CD4-positive, alpha-beta T cell (primary cell): Measurements from ENCODE around the gene NSUN3. TPM values are rescaled to one million over a fixed set of nuclear protein-coding genes. Genes with fewer than 3 reads are reported as not detected.

Source experiments
- ATAC-seq: fragments of 200-7000 bp; cut with Tn5 transposase; one replicate; pipeline ENCODE4 v1.10.0; 2022; ENCODE audit warnings: mild to moderate bottlenecking; ENCODE audit not compliant: poor library complexity
- CTCF ChIA-PET: fragments of 350-600 bp; sonication (Branson Sonifier 250); formaldehyde crosslinking; loops from one replicate; lab custom pipeline; 2021; ENCODE audit warnings: antibody characterized with exemption, inconsistent platforms; lab: Charles Lee
- POLR2A ChIA-PET: fragments of 350-600 bp; sonication (Branson Sonifier 250); formaldehyde crosslinking; loops from one replicate; lab custom pipeline; 2021; ENCODE audit warnings: antibody characterized with exemption, inconsistent platforms; lab: Charles Lee
- DNase-seq, 14 experiments: peaks; one replicate each; pipeline ENCODE4 v3.0.0-alpha.2; 2013 to 2020; ENCODE audit warnings: mixed read lengths in 2 of 14
- H3K27ac ChIP-seq, 2 donors: one replicate each; pipeline versions ENCODE4 v1.5.1 to v1.7.0; 2013; ENCODE audit warnings: low read length in 2 of 2, low read depth in 1 of 2, mild to moderate bottlenecking in 1 of 2
- H3K27me3 ChIP-seq, 2 experiments: 1 replicate in 1 of 2; 2 replicates in 1 of 2; pipeline versions ENCODE4 v1.6.1 to v1.7.0; 2013; ENCODE audit warnings: low read length in 2 of 2, control low read depth in 1 of 2, mild to moderate bottlenecking in 1 of 2, moderate library complexity in 1 of 2; ENCODE audit not compliant: insufficient read depth in 2 of 2, control insufficient read depth in 1 of 2
- H3K36me3 ChIP-seq: one replicate; pipeline ENCODE4 v1.6.1; 2013; ENCODE audit warnings: low read length, control low read depth; ENCODE audit not compliant: insufficient read depth
- H3K4me1 ChIP-seq: one replicate; pipeline ENCODE4 v1.6.1; 2013; ENCODE audit warnings: low read length, control low read depth; ENCODE audit not compliant: insufficient read depth
- H3K4me3 ChIP-seq: one replicate; pipeline ENCODE4 v1.5.1; 2013; ENCODE audit warnings: mild to moderate bottlenecking, low read length, moderate library complexity
- H3K9me3 ChIP-seq, 2 experiments: 1 replicate in 1 of 2; 2 replicates in 1 of 2; pipeline versions ENCODE4 v1.6.1 to v1.7.0; 2013; ENCODE audit warnings: low read length in 2 of 2, mild to moderate bottlenecking in 2 of 2, control low read depth in 1 of 2, moderate library complexity in 1 of 2; ENCODE audit not compliant: control insufficient read depth in 1 of 2, insufficient read depth in 1 of 2
- H3K27ac Mint-ChIP-seq: one replicate; pipeline ENCODE4 v1.8.0; 2020; ENCODE audit warnings: mixed read lengths
- H3K27me3 Mint-ChIP-seq: one replicate; pipeline ENCODE4 v1.8.0; 2021; ENCODE audit warnings: mixed read lengths
- H3K36me3 Mint-ChIP-seq: one replicate; pipeline ENCODE4 v1.8.0; 2021; ENCODE audit warnings: low read depth, mixed read lengths
- H3K4me1 Mint-ChIP-seq: one replicate; pipeline ENCODE4 v1.8.0; 2021; ENCODE audit warnings: low read depth, mixed read lengths
- H3K4me3 Mint-ChIP-seq: one replicate; pipeline ENCODE4 v1.8.0; 2020; ENCODE audit warnings: mild to moderate bottlenecking, mixed read lengths
- H3K9me3 Mint-ChIP-seq: one replicate; pipeline ENCODE4 v1.8.0; 2020; ENCODE audit warnings: mixed read lengths
- intact Hi-C, 2 experiments: fragments of 100-400 bp; cut with DNase I in 1 of 2; cut with micrococcal nuclease in 1 of 2; formaldehyde crosslinking; loops; one replicate each; pipeline versions ENCODE4 v1.15.1 to v1.9.0; 2023 to 2025; cut with DNase I, micrococcal nuclease
- total RNA-seq, 174 experiments: library from RNA in 2 of 174; stranded (reverse) in 2 of 174; gene quantifications; one replicate each; pipeline ENCODE4 v1.2.3 and lab custom pipeline; 2021 to 2026
- TF ChIP-seq, protein P1 (sequence below): fragments of 200-600 bp; IDR thresholded peaks from one replicate; pipeline ENCODE4 v1.8.0; 2022; ENCODE audit warnings: antibody characterized with exemption, mild to moderate bottlenecking

The NSUN3 gene
- total RNA-seq, 2 experiments from 2014 or later = 12.4 to 13.4 TPM

DNA sequence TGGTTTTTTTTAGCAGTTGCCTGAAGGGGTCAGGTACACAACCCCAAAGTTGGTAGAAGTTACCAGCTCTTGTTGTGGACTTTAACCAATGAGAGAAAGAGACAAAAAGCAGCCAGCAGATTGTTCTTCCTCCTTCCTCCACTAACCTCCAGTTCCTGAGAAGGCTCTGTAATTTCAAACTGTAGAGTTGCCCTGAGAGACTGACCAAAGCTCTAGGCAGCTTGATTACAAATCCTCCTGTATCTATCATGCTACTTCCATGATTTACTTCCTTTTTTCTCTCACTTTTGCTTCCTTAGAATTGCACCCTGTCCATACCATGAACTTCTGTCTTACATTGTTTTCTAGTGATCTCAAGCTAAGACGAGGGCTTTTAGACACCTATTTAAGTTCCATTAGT lies 29.2 kb downstream of the NSUN3 start:
- POLR2A ChIA-PET = interaction anchor here (0.7 kb wide), 1 partner anchor 29 kb away, joined by 3 read pairs; the partner anchor contains the start of genes DHFR2 and NSUN3
- TF ChIP-seq, protein P1, sequence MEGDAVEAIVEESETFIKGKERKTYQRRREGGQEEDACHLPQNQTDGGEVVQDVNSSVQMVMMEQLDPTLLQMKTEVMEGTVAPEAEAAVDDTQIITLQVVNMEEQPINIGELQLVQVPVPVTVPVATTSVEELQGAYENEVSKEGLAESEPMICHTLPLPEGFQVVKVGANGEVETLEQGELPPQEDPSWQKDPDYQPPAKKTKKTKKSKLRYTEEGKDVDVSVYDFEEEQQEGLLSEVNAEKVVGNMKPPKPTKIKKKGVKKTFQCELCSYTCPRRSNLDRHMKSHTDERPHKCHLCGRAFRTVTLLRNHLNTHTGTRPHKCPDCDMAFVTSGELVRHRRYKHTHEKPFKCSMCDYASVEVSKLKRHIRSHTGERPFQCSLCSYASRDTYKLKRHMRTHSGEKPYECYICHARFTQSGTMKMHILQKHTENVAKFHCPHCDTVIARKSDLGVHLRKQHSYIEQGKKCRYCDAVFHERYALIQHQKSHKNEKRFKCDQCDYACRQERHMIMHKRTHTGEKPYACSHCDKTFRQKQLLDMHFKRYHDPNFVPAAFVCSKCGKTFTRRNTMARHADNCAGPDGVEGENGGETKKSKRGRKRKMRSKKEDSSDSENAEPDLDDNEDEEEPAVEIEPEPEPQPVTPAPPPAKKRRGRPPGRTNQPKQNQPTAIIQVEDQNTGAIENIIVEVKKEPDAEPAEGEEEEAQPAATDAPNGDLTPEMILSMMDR = no peak
- H3K36me3 Mint-ChIP-seq = peaks cover 85% of the 10 kb centered on the region
- no peak overlapping the region for H3K27ac Mint-ChIP-seq
- H3K27ac ChIP-seq = no peak overlapping the region
- ATAC-seq (no peak), DNase-seq (no peak)
- no peaks in the 10 kb centered on the region for H3K9me3 ChIP-seq
- H3K36me3 ChIP-seq = peaks cover 39% of the 10 kb centered on the region
- H3K4me3 ChIP-seq = no peak overlapping the region
- intact Hi-C loops = no loop called here
- no peaks in the 10 kb centered on the region for H3K4me1 ChIP-seq
- CTCF ChIA-PET = no interaction called here
- H3K9me3 Mint-ChIP-seq = no peaks in the 10 kb centered on the region
- H3K27me3 ChIP-seq = no peaks in the 10 kb centered on the region
- H3K27me3 Mint-ChIP-seq = no peaks in the 10 kb centered on the region
- no peak overlapping the region for H3K4me3 Mint-ChIP-seq
- H3K4me1 Mint-ChIP-seq = no peaks in the 10 kb centered on the region

DNA sequence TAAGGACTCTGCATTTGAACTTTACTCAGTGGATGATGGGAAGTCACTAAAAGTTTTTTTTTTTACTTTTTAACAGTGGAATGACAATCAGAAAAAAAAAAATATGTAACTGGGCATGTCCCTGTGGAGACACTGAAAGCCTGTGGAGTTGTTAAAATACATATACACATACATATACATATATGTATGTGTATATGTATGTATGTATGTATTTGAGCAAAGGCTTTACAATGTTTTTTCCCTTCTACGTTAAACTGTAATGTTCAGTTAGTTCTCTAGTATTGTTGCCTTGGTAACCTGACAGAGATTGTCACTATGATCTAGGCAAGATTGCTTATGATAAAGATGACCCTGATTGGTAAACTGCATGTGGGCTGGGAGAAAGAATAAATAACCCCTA lies 30.3 kb downstream of the NSUN3 start:
- CTCF ChIA-PET = no interaction called here
- POLR2A ChIA-PET = no interaction called here
- Mint-ChIP-seq H3K4me1 (no peaks in the 10 kb centered on the region), H3K9me3 (no peaks in the 10 kb centered on the region), H3K27ac (no peak overlapping the region), H3K4me3 (no peak overlapping the region), H3K36me3 (peaks cover 85% of the 10 kb centered on the region), H3K27me3 (no peaks in the 10 kb centered on the region)
- TF ChIP-seq, protein P1 = no peak
- ATAC-seq (no peak), DNase-seq (no peak)
- no peak overlapping the region for H3K27ac ChIP-seq
- intact Hi-C loops = no loop called here
- H3K4me1 ChIP-seq = no peaks in the 10 kb centered on the region
- H3K9me3 ChIP-seq = no peaks in the 10 kb centered on the region
- H3K4me3 ChIP-seq = no peak overlapping the region
- H3K36me3 ChIP-seq = peaks cover 46% of the 10 kb centered on the region
- no peaks in the 10 kb centered on the region for H3K27me3 ChIP-seq

DNA sequence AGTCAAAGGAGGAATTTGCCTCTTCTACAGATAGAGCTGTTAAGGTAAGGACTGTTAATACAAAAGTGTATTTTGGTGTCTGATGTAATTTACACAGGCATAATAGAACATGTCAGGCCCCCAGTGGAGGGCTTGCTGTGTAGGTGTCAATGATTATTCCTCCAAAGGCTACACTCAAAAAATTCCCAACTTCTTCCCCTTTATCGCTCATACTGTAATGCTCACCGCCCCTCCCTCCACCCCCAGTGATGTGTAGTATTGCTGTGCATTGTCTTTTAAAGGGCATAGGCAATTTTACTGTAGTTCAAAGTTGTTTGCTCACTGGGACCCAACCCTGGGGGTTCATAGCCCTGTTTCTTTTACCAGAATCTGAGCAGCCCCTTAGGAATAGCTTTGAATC lies 32.2 kb downstream of the NSUN3 start:
- peaks cover 60% of the 10 kb centered on the region for H3K36me3 ChIP-seq
- no peaks in the 10 kb centered on the region for H3K4me1 ChIP-seq
- Mint-ChIP-seq H3K27me3 (no peaks in the 10 kb centered on the region), H3K4me1 (no peaks in the 10 kb centered on the region), H3K36me3 (peaks cover 88% of the 10 kb centered on the region), H3K9me3 (no peaks in the 10 kb centered on the region), H3K4me3 (no peak overlapping the region), H3K27ac (no peak overlapping the region)
- CTCF ChIA-PET = no interaction called here
- TF ChIP-seq, protein P1 = no peak
- no peak overlapping the region for H3K4me3 ChIP-seq
- ATAC-seq (no peak), DNase-seq (no peak)
- intact Hi-C loops = no loop called here
- H3K27ac ChIP-seq = no peak overlapping the region
- POLR2A ChIA-PET = no interaction called here
- no peaks in the 10 kb centered on the region for H3K9me3 ChIP-seq
- no peaks in the 10 kb centered on the region for H3K27me3 ChIP-seq
